ENCODE measurements around the gene TOE1. TPM values are rescaled to one million over a fixed set of nuclear protein-coding genes. Genes with fewer than 3 reads are reported as not detected.
"Not testable (repeated sequence)": the region's sequence is repeated elsewhere in the genome, so short reads cannot be mapped to it uniquely, and the experiment has no call there.

Gene TOE1
- polyA plus RNA-seq (2013, experiment 1 of 2; ENCODE audit: insufficient read length), result 6.9 TPM
- 6.9 TPM for polyA plus RNA-seq (2013, experiment 2 of 2; ENCODE audit: insufficient read length)

DNA sequence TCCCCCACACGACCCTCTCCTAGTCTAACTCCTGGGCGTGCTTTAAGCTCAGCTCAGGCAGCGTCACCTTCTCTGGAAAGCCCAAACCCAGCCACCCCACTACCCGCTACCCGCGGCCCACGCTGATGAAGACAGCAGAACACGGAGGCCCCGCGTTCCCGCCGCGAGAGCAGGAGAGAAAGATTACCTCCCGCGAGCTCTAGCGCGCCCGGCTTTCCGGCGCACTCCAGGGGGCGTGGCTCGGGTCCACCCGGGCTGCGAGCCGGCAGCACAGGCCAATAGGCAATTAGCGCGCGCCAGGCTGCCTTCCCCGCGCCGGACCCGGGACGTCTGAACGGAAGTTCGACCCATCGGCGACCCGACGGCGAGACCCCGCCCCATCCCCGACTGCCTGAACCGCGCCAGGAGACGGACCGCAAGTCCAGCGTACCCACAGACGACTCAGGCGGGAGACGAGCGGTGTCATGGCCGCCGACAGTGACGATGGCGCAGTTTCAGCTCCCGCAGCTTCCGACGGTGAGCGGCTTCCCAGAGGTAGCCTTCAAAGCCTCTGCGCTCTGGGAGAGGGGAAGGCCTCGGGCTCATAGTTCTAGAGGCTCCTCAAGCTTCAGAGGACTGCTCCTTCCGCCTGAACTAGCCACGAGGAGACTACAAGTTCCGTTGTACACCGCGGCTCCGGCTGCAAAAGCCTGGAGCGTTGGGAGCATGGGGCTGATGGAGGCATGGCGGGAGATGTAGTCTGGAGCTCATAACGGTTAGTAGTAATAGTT lies at the start of gene TOE1, which contains the start of gene MUTYH:
TSS of gene TOE1 (plus strand) at position 382 of the 770 bp plus-strand sequence. CDS start at position 465, 83 bp downstream.
TSS of gene MUTYH (minus strand) at position 652 of the 770 bp plus-strand sequence. CDS start 5,935 bp downstream, outside the sequence.
- DNase-seq, result peak; percentile 92

GRCh38 chr1:45291002-45291401 lies 49.0 kb upstream of the TOE1 start:
- DNase-seq, result not testable (repeated sequence)

DNA sequence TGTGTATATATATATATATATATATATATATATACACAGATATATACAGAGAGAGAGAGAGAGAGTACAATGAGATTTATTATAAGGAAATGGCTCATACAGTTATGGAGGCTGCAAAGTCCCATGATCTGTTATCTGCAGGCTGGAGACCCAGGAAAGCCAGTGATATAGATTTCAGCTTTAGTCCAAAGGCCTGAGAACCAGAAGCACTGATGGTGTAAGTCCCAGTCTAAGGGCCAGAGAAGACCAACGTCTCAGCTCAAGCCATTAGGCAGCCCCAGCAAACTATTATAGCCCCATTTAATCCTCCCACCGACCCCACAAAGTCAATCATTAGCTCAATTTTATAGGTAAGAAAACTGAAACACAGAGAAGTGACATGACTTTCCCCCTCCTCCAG lies 48.3 kb upstream of the TOE1 start:
- no peak for DNase-seq

- DNase-seq, result no peak
Observed at GRCh38 chr1:45297666-45298356, 42.2 kb upstream of the TOE1 start.

GRCh38 chr1:45299296-45299695 lies 40.7 kb upstream of the TOE1 start:
- DNase-seq, result no peak

DNA sequence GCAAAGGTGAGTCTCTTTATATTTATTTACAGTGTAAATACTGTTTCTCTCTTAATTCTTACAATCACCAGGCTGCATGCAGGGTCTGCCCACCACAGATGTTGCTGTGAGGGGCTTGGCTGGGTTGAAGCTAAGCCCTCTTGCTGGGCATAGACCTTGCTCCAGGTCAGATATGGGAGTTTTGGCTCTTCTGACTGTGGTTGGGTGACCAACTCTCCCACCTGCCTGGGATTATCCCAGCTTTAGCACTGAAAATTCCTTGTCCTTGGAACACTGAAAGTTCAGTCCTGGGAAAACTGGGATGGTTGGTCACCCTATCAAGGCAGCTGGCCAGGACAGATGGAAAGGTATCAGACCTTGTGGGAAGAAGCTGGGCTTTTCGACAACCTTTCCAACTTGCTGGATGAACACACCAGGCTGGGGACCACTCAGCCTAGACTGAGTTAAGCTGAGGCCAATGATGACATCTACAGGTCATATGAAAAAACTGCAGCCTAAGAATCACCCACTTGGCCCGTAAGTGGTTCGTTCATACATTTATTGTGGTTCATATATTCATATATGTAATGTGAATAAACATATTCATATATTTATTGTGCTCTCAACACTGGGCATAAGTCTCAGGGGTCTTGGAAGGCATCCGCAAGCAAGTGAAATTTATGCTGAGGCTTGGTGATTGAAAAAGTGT lies 39.8 kb upstream of the TOE1 start:
- peak; percentile 71 for DNase-seq

GRCh38 chr1:45300669-45300997 lies 39.3 kb upstream of the TOE1 start:
- no peak for DNase-seq

DNA sequence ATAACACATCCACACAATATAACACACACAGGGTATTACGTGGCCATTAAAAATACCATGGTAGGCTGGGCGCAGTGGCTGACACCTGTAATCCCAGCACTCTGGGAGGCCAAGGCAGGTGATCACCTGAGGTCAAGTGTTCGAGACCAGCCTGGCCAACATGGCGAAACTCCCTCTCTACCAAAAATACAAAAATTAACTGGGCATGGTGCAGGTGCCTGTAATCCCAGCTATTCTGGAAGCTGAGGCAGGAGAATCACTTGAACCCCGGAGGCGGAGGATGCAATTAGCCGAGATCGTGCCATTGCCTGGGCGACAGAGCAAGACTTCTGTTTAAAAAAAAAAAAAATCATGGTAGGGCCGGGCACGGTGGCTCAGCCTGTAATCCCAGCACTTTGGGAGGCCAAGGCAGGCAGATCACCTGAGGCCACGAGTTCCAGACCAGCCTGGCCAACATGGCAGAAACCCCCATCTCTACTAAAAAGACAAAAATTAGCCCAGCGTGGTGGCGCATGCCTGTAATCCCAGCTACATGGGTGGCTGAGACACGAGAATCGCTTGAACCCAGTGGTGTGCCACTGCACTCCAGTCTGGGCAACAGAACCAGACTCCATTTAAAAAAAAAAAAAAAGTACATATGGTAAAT lies 37.3 kb upstream of the TOE1 start:
- DNase-seq, result no peak

DNA sequence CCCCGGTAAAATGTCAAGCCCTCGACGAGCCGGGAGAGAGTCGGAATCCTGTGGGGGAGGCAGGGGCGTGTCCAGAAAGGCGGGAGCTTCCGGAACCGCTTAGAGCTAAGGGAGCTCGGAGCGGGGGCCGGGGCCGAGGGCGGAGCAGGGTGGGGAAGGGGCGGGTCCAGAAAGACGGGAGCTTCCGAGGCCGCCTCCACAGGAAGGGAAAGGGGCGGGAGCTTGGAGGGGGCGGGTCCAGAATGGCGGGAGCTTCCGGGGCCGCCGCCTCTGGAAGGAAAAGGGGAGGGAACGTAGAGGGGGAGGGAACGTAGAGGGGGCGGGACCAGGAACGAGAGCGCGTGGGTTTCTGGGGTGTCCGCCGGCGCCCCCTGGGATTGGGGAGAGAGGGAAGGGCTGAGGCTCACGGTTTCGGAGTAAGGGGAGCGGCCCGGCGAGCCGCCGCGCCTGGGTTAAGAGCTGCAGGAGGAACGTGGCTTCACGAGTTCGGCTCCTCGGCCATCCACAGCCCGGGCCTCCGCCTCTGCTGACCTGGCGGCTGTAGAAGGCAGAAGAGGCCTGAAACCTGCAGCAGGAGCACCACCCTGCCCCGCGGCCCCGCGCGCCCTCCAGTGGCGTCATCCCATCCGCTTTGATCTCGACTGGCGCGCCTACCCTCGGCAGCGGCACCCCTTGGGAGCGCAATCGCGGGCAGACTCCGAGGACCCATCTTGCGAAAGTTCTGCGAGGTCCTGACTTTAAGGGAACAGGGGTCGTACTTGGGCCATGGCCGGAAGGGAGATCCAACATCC lies 36.3 kb upstream of the TOE1 start:
- DNase-seq, result peak; percentile 98

DNA sequence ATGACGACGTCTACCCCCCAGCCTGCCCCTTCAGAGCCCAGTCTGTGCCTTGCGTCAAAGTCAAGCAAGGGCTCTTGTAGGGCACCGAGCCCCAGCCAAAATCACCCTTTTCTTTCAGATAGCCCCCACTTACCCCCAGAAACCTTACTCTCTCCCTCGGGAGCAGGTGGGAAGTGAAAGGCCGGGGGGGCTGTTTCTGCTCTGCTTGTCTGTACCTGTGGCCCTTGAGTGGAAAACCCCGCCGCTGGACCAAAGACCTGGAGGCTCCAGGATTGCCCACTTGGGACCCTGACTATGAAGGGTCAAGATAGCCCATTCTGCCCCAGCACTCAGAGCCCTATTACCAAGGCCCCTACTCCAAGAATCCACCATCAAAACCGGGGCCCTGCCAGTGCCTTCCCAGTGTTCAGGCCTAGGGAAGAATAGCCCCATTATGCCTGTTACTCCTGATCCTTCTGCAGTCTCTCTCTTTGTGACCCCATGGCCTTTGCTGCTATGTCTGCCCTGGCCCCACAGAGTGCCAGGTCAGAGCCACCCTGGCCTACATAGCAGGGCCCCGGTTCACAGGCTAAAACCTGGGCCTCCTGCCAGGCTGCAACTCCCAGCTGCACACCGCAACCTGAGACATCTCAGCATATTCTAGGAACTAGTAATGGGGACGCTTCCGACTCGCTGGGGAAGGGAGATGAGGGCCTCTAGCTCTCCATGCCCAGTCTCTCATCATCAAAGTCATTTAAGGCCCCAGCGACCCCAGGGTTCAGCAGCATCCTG lies 35.5 kb upstream of the TOE1 start:
- DNase-seq, result peak; percentile 23

DNA sequence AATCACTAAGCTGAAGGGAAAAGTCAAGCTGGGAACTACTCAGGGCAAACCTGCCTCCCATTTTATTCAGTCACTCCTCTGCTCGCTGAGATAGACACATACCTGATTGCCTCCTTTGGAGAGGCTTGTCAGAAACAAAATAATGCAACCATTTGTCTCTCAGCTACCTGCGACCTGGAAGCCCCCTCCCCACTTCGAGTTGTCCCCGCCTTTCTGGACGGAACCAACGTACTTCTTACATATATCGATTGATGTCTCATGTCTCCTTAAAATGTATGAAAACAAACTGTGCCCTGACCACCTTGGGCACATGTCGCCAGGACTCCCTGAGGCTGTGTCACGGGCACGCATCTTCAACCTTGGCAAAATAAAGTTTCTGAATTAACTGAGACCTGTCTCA lies 34.7 kb upstream of the TOE1 start:
- no peak for DNase-seq

- DNase-seq, result peak; percentile 48
Observed at GRCh38 chr1:45306319-45306718, 33.7 kb upstream of the TOE1 start.

- DNase-seq, result no peak
Observed at GRCh38 chr1:45306905-45307304, 33.1 kb upstream of the TOE1 start.

DNA sequence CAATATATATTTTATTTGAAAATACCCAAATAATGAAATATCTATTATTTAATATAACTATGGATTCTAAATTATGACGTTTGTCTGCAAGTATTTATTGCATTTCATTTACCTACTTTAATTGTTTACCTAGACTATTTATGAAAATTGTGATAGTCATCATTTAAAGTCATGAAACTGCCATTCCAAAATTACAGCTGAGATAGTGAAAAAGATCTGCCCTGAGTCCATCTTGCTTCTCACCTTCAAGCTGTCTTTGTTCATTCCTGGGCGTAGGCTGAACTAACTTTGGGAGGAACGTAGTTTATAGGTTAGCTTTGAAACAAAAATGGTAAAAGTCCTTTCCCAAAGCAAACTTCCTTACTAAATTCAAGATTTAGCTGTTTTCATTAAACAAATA lies 25.7 kb upstream of the TOE1 start:
- DNase-seq, result no peak

DNA sequence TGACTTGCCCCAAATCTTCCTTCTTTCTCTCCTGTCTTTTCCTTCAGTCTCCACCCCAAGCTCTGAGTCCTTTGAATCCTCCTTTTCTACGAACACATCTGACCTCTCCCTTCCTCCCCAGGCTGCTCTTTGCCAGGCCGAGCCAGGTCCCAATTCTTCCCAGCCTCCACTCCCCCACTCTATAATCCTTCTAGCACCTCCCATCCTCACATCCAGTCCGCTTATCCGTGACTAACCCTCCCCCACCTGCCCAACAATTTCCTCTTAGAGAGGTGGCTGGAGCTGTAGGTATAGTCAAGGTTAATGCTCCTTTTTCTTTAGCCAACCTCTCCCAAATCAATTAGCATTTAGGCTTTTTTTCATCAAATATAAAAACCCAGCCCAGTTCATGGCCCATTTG lies 22.8 kb upstream of the TOE1 start:
- no peak for DNase-seq

DNA sequence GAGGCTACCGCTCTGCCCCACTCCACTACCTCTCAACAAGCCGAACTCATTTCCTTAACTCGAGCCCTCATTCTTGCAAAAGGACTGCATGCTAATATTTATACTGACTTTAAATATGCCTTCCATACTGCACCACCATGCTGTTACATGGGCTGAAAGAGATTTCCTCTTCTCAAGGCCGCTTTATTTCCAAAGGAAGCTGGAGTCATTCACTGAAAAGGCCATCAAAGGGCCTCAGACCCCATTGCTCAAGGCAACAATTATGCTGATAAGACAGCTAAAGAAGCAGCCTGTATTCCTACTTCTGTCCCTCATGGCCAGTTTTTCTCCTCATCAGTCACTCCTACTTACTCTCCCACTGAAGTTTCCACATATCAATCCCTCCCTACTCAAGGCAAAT lies 20.2 kb upstream of the TOE1 start:
- no peak for DNase-seq

DNA sequence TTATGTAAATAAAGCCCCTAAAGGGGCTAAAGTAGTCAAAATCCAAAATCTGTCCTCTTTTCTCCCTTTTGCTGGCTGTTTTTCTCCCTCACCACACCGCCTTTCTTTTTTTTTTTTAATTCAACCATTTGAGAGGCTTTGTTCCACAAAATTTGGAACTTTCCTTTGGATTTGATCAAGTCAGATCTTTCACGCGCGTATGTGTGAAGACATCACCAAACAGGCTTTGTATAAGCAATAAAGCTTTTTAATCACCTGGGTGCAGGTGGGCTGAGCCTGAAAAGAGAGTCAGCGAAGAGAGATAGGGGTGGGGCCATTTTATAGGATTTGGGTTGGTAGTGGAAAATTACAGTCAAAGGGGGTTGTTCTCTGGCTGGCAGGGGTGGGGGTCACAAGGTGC lies 18.5 kb upstream of the TOE1 start:
- no peak for DNase-seq

GRCh38 chr1:45322486-45323040 lies 17.4 kb upstream of the TOE1 start:
- DNase-seq, result no peak

GRCh38 chr1:45325851-45326506 lies 14.0 kb upstream of the TOE1 start:
- DNase-seq, result no peak
